WTC11 (cell line): ENCODE measurements around the gene ERLEC1.

Experiments
- GABPB1 ChIP-seq: sonication (generic); formaldehyde crosslinking; IDR thresholded peaks from 2 replicates; pipeline ENCODE4 v1.8.1; 2023; ENCODE audit warnings: mild to moderate bottlenecking, missing genetic modification reagents
- ZBTB43 ChIP-seq: sonication (generic); formaldehyde crosslinking; IDR thresholded peaks from 2 replicates; pipeline ENCODE4 v1.8.1; 2023; ENCODE audit warnings: mild to moderate bottlenecking, missing genetic modification reagents

DNA sequence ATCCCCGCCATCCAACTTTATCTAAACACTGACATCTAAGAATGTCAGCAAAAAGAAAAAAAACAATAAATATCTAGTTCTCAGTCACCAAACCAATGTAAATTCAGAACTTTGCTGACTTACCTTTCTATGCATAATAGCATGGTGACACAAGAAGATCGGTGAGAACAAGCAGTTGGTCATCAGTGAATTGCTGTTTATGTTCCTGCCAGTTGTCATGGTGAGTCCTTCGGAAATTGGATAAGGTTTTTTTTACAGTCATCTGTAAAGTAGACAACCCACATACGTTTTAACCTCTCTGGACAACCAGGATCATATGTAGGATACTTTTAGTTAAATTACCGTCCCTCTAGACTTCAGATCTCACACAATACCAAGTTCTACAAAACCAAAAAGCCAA is 79.1 kb downstream of the ERLEC1 start:
- TF ChIP-seq ZBTB43 (CRISPR knock-in tag) (no peak), GABPB1 (no peak)
